ENCODE data around the gene SCD.
"Not testable (repeated sequence)": the region's sequence is repeated elsewhere in the genome, so short reads cannot be mapped to it uniquely, and the experiment has no call there.

SCD gene

GRCh38 chr10:100346765-100347567, at the start of gene SCD:
TSS of gene SCD (plus strand) at chr10:100347233. CDS start at chr10:100347505, 272 bp downstream.
- peak; percentile 86 for DNase-seq

- DNase-seq = no peak
These were observed 49.8 kb upstream of the SCD start for GRCh38 chr10:100297242-100297641.

DNA sequence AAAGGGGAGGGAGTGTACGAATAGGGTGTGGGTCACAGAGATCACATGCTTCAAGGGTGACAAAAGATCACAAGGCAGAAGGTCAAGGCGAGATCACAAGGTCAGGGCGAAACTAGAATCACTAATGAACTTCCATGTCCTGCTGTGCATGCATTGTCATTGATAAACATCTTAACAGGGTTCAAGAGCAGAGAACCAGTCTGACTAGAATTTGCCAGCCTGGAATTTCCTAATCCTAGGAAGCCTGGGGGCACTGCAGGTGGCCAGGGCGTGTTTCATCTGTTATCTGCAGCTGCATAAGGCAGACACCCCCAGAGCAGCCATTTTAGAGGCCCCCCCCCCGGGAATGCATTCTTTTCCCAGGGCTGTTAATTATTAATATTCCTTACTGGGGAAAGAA, 45.9 kb upstream of the SCD start:
- DNase-seq = not testable (repeated sequence)

DNA sequence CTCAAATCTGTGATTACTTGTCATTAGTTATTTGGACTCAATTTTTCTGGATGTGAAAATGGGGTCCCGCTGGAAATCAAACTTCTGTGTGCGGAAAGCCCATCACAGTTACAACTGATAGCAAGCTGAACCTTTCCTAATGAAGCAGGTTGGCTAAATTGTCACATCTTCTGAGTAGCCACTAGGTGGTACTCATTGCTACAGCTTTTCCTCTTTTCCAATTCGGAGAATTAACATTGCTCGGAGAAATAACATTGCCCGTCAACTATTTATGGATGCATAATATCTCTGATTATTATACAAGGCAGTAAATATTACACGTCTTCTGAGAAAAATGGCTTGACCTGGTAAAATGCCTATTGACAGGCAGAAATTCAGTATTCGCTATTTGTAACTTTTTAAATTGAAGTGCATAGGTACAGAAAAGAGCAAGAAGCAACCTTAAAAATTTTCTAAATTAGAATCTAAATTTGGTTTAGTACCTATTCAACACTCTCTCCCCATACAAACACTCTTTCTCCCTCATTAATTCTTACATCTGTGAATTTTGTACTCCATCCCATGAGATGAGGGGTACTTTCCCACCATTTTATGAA, 43.2 kb upstream of the SCD start:
- DNase-seq = no peak

DNA sequence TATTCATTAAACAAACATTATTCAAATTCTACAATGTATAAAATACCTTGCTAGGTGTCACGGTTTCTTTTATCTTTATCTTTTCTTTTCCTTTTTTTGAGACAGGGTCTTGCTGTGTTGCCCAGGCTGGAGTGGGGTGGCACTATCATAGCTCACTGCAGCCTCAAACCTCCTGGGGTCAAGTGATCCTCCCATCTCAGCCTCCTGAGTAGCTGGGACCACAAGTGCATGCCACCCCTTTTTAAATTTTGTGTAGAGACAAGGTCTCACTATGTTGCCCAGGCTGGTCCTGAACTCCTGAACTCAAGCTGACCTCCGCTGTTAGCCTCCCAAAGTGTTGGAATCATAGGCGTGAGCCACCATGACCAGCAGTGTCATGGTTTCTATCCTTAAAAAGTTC, 42.6 kb upstream of the SCD start:
- no peak for DNase-seq

DNA sequence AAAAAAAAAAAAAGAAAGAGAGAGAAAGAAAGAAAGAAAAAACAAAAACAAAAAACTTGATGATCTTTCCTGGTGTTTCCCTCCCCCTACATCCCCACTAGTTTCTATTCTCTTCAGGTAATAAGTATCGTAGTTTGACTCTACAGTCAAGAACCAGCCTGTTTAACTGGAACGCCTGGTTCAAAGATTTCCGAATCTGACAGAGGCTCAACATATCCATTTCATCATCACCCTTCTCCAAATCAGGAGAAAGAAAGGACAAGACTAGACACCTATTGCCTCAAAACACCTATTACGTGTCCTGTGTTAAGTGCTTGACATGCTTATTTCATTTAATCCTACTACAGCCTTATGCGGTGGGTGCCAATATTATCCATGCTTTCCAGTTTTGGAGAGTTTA, 40.2 kb upstream of the SCD start:
- no peak for DNase-seq

- no peak for DNase-seq
These were observed 39.3 kb upstream of the SCD start for GRCh38 chr10:100307684-100308083.

- DNase-seq = no peak
These were observed 35.7 kb upstream of the SCD start for GRCh38 chr10:100311298-100311697.

DNA sequence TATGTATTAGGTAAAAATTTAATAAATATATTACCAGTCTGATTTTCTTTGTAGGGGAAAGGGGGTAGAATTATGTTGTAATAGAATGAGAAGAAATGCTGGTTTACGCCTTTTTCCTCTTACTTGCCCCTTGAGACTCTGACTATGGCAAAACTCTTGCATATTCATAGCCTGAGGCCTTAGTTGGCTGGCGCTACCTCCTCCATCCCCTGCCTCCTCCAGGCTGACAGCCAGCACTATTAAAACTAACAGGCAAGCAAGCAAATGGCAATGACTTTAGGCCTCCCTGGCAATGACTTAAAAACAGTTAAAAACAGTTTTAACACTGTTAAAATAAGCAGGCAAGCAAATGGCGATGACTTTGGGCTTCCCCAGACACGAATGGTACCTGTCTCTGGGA, 31.4 kb upstream of the SCD start:
- no peak for DNase-seq

- DNase-seq = no peak
These were observed 28.8 kb upstream of the SCD start for GRCh38 chr10:100318207-100318606.

DNA sequence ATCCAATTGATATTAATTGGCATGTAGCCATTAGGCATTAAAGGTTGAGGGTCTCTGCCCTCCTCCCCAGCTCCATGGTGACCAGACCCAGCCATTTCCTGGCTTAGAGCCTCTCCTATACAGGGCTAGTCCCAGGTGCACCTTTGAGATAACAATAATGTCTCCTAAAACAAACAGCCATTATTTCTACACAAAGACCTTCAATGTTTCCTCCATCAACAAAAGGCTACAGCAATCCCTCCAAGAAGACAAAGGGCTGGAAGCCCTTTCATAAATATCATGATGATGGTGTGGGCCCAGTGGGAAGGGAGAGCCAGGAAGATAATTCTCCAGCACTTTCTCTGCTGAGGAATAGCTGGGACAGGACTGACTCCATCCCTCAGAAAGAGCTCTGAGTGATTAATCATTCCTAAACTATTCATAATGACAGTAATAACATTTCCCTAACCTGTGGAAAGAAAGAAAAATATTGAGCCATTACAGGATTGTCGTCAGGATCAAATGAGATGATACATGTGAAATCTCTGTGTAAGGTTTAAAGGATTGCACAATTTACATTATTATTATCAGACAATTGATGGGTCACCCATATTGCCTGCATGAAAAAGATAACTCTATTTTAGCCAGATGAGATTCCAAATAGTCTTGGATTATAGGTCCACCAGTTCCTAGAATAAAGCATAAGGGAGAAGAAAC, 27.2 kb upstream of the SCD start:
- DNase-seq = no peak

DNA sequence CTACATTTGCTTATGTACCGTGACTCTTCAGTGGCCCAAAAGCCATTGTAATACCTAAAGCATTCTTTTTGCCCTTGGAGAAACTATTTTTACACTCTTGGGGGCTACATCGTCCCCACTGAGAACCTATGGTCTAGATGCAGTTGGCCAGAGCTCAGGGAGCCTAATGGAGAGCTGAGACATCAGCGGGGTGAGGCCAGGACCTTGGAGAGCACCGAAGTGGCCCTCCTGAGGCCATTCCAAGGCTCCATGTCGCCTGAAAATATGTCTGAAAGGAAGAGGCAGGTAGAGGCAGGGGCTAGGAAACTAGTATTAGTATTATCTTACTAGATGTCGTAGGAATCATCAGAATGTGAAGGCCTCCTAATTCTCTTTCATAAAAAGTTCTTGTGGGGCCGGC, 21.9 kb upstream of the SCD start:
- DNase-seq = no peak

DNA sequence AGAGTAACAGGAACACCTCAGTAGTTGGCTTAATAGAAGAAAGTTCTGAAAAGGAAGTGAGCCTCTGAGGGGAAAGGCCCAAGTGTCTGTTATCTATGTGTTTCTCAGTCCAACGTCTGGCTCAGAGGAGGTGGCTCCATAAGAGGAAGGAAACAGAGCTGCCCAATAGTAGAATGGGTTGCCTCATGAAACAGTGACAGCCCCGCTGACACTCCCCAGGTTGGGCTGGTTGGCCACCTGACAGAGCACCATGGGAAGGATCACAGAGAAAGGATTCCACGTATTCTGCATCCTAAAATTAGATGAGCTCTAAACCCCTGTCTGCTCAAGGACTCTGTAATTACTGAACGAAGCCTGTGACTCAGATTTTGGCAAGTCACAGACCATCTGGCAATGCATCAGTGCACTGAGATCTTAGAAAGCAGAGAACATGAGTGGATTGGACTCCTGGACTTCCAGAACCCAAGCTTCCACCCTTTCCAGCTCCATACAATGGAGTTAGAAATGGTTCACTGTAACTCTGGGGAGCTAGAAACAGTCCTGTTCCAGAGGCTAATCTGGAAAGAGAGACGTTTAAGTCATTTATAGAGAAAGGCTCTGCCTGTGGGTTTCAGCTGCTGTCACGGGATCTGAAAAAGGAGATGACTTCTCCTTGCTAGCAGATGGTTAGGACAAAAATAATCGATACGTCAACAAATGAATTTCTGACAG, 19.9 kb upstream of the SCD start:
- DNase-seq = no peak

DNA sequence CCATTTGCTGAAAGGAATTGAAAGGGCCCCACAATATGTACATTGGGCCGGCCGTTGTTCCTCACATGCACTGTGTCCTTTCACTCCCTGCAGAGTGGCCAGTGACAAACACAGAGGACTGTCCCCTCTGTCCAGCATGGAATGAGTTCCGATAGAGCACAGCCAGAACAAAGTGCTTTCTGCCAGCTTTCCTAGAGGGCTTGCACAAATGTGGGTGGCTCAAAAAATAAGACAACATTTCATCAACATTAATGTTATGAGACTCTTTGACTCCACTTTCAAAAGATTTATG, 19.4 kb upstream of the SCD start:
- DNase-seq = no peak

DNA sequence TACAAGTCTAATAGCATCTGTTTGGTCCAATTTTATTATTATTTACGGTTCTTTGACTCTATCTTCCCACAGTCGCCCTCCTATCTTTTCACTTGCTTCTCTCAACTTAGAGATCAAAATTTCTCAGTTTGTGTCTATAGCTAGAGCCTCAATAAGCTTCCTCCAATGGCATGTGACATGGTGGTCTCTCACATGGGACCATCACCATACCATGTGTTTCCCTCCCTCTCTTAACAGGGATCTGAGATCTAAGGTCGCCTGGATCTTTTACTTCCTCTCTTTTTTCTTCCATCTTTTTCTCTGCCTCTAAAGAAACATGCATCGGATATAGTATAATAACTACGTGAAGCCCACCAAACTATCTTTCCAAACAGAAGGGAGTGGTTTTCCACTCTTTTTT, 18.8 kb upstream of the SCD start:
- DNase-seq = no peak

GRCh38 chr10:100330079-100330478, 17.0 kb upstream of the SCD start, which contains the start of gene PKD2L1:
TSS of gene PKD2L1 (minus strand) at chr10:100330228. CDS start at chr10:100330103, 125 bp downstream.
- DNase-seq = no peak

DNA sequence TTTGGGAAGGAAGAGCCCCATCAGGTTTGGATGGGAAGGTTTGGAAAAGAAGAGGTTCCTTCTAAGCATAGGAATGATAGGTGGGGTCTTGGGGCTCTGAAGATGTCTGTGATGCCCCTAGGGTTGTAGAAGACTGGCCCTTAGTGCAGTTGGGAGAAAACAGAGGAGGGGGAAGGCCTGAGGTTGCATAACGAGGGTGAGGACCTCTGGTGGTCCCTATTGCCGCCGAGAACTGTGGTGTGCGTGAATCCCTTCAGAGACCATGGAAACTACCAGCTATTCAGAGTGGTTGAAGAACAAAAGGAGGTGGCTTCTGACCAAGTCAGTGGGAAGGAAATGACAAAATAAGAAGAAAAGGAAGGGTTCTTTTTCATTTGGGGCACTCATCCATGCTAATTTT, 13.9 kb upstream of the SCD start:
- DNase-seq = no peak

- DNase-seq = no peak
These were observed 13.2 kb upstream of the SCD start for GRCh38 chr10:100333661-100334440.

GRCh38 chr10:100334762-100335161, 12.3 kb upstream of the SCD start:
- no peak for DNase-seq

GRCh38 chr10:100338434-100339036, 8.5 kb upstream of the SCD start:
- DNase-seq = peak; percentile 53

DNA sequence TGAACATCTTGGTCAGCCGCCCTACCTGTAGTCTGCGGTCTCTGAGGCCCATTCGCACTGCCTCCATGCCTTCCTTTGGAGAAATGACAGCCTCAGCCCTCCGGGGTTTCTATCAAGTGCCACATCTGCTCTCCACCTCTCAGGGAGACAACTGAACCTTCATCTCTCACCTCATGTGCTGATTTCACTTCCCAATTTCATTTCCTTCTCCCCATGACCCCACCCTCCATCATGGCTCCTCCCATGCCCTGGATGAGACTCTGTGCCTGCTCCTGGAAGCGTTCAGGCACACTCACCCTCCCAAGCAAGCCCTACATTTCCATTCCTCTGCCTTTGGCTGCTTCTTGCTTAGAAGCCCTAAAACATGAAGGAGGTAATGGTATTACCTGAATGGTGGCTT, 7.8 kb upstream of the SCD start:
- DNase-seq = no peak

Data from 8988T (cell line).